Activated B cell treated with CpG ODN at 0.5 μM for 24 hours (primary cell): ENCODE results near the gene SATB1. TPM values are rescaled to one million over a fixed set of nuclear protein-coding genes. Genes with fewer than 3 reads are reported as not detected.

Source experiments
- ATAC-seq: fragments of 200-7000 bp; cut with Tn5 transposase; one replicate; pipeline ENCODE4 v1.10.0; 2021; ENCODE audit warnings: low read depth, mild to moderate bottlenecking, moderate library complexity
- CTCF ChIA-PET: fragments of 350-600 bp; sonication (Branson Sonifier 250); formaldehyde crosslinking; loops from one replicate; lab custom pipeline; 2021; ENCODE audit warnings: antibody characterized with exemption; lab: Charles Lee
- POLR2A ChIA-PET: fragments of 350-600 bp; sonication (Branson Sonifier 250); formaldehyde crosslinking; loops from one replicate; lab custom pipeline; 2021; ENCODE audit warnings: antibody characterized with exemption; lab: Charles Lee
- DNase-seq: peaks from one replicate; pipeline ENCODE4 v3.0.0; 2022
- H3K27ac Mint-ChIP-seq: one replicate; pipeline ENCODE4 v1.8.0; 2020; ENCODE audit warnings: mixed read lengths
- H3K27me3 Mint-ChIP-seq: one replicate; pipeline ENCODE4 v1.8.0; 2021; ENCODE audit warnings: mixed read lengths
- H3K36me3 Mint-ChIP-seq: one replicate; pipeline ENCODE4 v1.8.0; 2021; ENCODE audit warnings: low read depth, mixed read lengths
- H3K4me1 Mint-ChIP-seq: one replicate; pipeline ENCODE4 v1.8.0; 2021; ENCODE audit warnings: mixed read lengths
- H3K4me3 Mint-ChIP-seq: one replicate; pipeline ENCODE4 v1.8.0; 2020; ENCODE audit warnings: mild to moderate bottlenecking, mixed read lengths
- H3K9me3 Mint-ChIP-seq: one replicate; pipeline ENCODE4 v1.8.0; 2020; ENCODE audit warnings: mixed read lengths
- intact Hi-C: fragments of 100-400 bp; cut with micrococcal nuclease; formaldehyde crosslinking; loops from one replicate; pipeline ENCODE4 v1.15.1; 2024
- total RNA-seq: library from RNA; stranded (reverse); gene quantifications from 2 replicates; pipeline ENCODE4 v1.2.3, GENCODE V29; 2022
- TF ChIP-seq, protein P1 (sequence below): fragments of 200-600 bp; IDR thresholded peaks from one replicate; pipeline ENCODE4 v1.8.0; 2022; ENCODE audit warnings: antibody characterized with exemption, mild to moderate bottlenecking

SATB1 gene
- total RNA-seq, 1 donor from 2014 or later = 30.8 TPM

DNA sequence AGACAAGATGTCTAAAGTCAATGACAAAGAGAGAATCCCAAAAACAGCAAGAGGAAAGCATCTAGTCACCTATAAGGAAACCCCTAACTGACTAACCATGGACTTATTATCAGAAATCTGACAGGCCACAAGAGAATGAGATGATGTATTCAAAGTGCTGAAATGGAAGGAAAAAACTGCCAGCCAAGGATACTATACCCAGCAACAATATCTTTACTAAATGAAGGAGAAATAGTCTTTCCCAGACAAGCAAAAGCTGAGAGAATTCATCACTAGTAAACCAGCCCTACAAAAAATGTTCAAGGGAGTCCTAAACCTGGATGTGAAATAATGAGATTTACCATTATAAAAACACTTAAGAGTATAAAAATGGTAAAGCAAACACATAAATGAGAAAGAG, 128.0 kb downstream of the SATB1 start:
- no peak for DNase-seq
- no peaks in the 10 kb centered on the region for H3K27me3 Mint-ChIP-seq
- POLR2A ChIA-PET = no interaction called here

More for the DNA sequence above, 128.0 kb downstream of the SATB1 start:
- no peak for ATAC-seq
- Mint-ChIP-seq H3K4me1 (peaks cover 5% of the 10 kb centered on the region), H3K4me3 (no peak overlapping the region), H3K9me3 (peaks cover 21% of the 10 kb centered on the region), H3K27ac (no peak overlapping the region), H3K36me3 (peaks cover 2% of the 10 kb centered on the region)
- CTCF ChIA-PET = no interaction called here
- TF ChIP-seq, protein P1, sequence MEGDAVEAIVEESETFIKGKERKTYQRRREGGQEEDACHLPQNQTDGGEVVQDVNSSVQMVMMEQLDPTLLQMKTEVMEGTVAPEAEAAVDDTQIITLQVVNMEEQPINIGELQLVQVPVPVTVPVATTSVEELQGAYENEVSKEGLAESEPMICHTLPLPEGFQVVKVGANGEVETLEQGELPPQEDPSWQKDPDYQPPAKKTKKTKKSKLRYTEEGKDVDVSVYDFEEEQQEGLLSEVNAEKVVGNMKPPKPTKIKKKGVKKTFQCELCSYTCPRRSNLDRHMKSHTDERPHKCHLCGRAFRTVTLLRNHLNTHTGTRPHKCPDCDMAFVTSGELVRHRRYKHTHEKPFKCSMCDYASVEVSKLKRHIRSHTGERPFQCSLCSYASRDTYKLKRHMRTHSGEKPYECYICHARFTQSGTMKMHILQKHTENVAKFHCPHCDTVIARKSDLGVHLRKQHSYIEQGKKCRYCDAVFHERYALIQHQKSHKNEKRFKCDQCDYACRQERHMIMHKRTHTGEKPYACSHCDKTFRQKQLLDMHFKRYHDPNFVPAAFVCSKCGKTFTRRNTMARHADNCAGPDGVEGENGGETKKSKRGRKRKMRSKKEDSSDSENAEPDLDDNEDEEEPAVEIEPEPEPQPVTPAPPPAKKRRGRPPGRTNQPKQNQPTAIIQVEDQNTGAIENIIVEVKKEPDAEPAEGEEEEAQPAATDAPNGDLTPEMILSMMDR = no peak
- intact Hi-C loops = loop anchor here (10.0 kb wide), 2 partner anchors 302 to 652 kb away; no protein-coding TSS in a partner anchor
